ENCODE data around the gene AMDHD1. TPM values are rescaled to one million over a fixed set of nuclear protein-coding genes. Genes with fewer than 3 reads are reported as not detected.

The AMDHD1 gene
- total and polyA plus RNA-seq, 2 of the 8 experiments (the other 6 are each of a cell fraction or from before 2014, with no cell fraction given): 0.14 TPM; not detected in 1

DNA sequence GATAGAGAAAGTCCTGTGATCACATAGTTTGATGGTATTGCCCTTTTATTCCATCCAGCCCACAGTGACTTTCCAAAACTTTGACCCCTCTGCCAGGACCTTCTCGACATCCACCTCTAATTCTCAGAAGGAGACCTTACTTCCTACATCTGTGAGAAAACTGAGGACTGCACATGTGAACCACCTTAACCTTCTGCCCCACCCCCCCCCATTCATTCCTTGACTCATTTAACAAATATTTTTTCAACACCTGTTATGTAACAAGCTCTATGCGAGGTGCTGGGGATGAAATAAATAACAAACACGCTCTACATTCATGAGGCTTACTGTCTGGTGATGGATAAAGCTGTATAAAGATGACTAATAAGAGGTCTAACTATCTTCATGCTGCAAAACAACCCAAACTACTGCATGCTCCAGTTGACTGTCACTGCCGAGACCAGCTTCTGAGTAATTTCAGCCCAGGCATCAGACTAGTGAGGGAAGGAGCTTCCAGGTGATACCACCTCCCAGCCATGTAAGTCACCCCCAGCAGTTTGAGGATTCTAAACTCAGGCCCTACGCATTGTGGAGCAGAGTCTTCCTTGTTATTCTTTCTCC, 54.9 kb downstream of the AMDHD1 start:
- ChIA-PET CTCF (ENCODE audit: partially characterized antibody) (interaction anchor here (0.7 to 8.7 kb wide), 40 partner anchors 10 to 519 kb away, joined by 3 to 149 read pairs (median 5); partner anchors contain the start of genes AMDHD1 and CCDC38), POLR2A (ENCODE audit: partially characterized antibody) (interaction anchor here (0.6 to 1.7 kb wide), 6 partner anchors 9 to 338 kb away, joined by 3 to 8 read pairs (median 4); partner anchors contain the start of genes LTA4H and SNRPF)
- Histone ChIP-seq H2BK5ac (ENCODE audit: low read depth, low read length) (no peak overlapping the region), H2BK15ac (ENCODE audit: low read length) (no peak overlapping the region), H3K14ac (ENCODE audit: insufficient read length) (no peak overlapping the region), H3K4me3 (ENCODE audit: extremely low read depth in 1 of 4, insufficient read depth in 2 of 4, low read depth in 3 of 4, low read length in 4 of 4) (no peak overlapping the region), H2AFZ (ENCODE audit: low read length) (no peak overlapping the region), H3K4me1 (replicated peaks in 1 of 4; ENCODE audit: control insufficient read depth in 3 of 4, insufficient read depth in 4 of 4, low read length in 3 of 4) (peaks cover 0 to 3% (median 0%) of the 10 kb centered on the region in 4 experiments; a peak in 1 of 7 replicates), H3K56ac (replicated peaks; ENCODE audit: insufficient read length, low read depth, low read length) (no peak overlapping the region), H3K18ac (ENCODE audit: extremely low read depth, low read length) (no peak overlapping the region), H4K91ac (replicated peaks; ENCODE audit: insufficient read length, low read length) (no peak overlapping the region), H4K20me1 (replicated peaks in 1 of 2; ENCODE audit: control insufficient read depth in 1 of 2, insufficient read depth in 2 of 2, low read length in 2 of 2) (no peaks in the 10 kb centered on the region), H3K79me2 (ENCODE audit: control insufficient read depth in 1 of 2, insufficient read depth in 2 of 2, low read length in 2 of 2) (no peaks in the 10 kb centered on the region), H3K23ac (ENCODE audit: insufficient read length) (no peak overlapping the region), H2AK5ac (ENCODE audit: low read depth, low read length) (no peak overlapping the region), H3K4me2 (ENCODE audit: insufficient read depth in 1 of 2, low read depth in 2 of 2, low read length in 2 of 2) (no peak overlapping the region), H3K79me1 (ENCODE audit: low read depth, low read length) (no peaks in the 10 kb centered on the region), H3K27me3 (replicated peaks in 1 of 4; ENCODE audit: control insufficient read depth in 3 of 4, extremely low read depth in 1 of 4, insufficient read depth in 3 of 4, low read length in 3 of 4) (no peaks in the 10 kb centered on the region), H3K9me3 (ENCODE audit: insufficient read depth in 2 of 2, low read depth in 1 of 2, low read length in 1 of 2) (no peaks in the 10 kb centered on the region), H3K23me2 (ENCODE audit: low read depth, low read length) (no peaks in the 10 kb centered on the region), H2BK20ac (ENCODE audit: low read length) (no peak overlapping the region), H2BK120ac (replicated peaks; ENCODE audit: low read depth, low read length) (no peak overlapping the region), H3K36me3 (ENCODE audit: control insufficient read depth in 2 of 4, insufficient read depth in 4 of 4, low read length in 3 of 4) (peaks cover 0 to 25% (median 4%) of the 10 kb centered on the region in 4 experiments; a peak in 5 of 8 replicates), H4K5ac (ENCODE audit: insufficient read length, low read depth, low read length) (no peak overlapping the region), H4K8ac (ENCODE audit: extremely low read depth, insufficient read depth, low read length) (no peak overlapping the region), H3K27ac (ENCODE audit: low read depth, low read length) (no peak overlapping the region), H2BK12ac (ENCODE audit: low read depth, low read length) (no peak overlapping the region), H3K4ac (replicated peaks; ENCODE audit: insufficient read length, low read depth, low read length) (no peak overlapping the region), H3K9ac (replicated peaks in 1 of 4; ENCODE audit: extremely low read depth in 1 of 4, low read depth in 3 of 4, low read length in 3 of 4) (no peak overlapping the region)
- 86% methylated on average over 5 of the region's 5 CpGs; no CpG with 5 or more reads in 1 of the 2 experiments for WGBS, 2 experiments (ENCODE audit: extremely low coverage in 1 of 2, insufficient coverage in 1 of 2, insufficient read length in 1 of 2, insufficient replicate concordance in 2 of 2, low coverage in 1 of 2, low lambda C conversion rate in 2 of 2, missing lambda C conversion rate in 1 of 2)
- DNase-seq (ENCODE audit: low read depth in 1 of 2, low spot score in 2 of 2) (no peak), FAIRE-seq (no peak)
